GM10266 (cell line): ENCODE results near the gene LRFN2.

Source experiments
- DNase-seq: peaks from one replicate; pipeline ENCODE4 v3.0.0; 2012; ENCODE audit errors: extremely low spot score
- TF ChIP-seq, protein P1 (sequence below): IDR thresholded peaks from 2 replicates; pipeline ENCODE4 v1.5.1; 2012; ENCODE audit warnings: mild to moderate bottlenecking, low read depth; ENCODE audit not compliant: control insufficient read depth, insufficient read depth; ENCODE audit errors: missing control alignments

LRFN2 gene

DNA sequence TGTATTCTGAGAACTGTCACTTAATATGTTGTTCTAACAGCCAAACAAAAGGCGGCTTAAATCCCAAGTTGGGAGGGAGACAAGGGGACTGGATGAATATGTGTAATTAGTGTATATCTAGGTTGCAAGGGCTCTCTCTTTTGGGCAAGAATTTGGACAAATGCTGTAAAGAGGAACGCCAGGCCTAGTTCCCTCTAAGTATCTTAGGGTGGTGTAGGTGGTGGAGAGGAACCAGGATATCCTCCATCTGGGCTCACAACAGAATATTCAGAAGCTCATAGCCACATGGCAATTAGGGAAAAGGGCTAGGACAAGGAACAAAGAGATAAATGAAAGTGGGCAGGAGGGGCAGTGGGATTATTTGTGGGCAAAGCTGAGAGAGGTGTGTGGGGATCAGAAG lies 149.5 kb downstream of the LRFN2 start:
- TF ChIP-seq, protein P1, sequence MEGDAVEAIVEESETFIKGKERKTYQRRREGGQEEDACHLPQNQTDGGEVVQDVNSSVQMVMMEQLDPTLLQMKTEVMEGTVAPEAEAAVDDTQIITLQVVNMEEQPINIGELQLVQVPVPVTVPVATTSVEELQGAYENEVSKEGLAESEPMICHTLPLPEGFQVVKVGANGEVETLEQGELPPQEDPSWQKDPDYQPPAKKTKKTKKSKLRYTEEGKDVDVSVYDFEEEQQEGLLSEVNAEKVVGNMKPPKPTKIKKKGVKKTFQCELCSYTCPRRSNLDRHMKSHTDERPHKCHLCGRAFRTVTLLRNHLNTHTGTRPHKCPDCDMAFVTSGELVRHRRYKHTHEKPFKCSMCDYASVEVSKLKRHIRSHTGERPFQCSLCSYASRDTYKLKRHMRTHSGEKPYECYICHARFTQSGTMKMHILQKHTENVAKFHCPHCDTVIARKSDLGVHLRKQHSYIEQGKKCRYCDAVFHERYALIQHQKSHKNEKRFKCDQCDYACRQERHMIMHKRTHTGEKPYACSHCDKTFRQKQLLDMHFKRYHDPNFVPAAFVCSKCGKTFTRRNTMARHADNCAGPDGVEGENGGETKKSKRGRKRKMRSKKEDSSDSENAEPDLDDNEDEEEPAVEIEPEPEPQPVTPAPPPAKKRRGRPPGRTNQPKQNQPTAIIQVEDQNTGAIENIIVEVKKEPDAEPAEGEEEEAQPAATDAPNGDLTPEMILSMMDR, result no peak

DNA sequence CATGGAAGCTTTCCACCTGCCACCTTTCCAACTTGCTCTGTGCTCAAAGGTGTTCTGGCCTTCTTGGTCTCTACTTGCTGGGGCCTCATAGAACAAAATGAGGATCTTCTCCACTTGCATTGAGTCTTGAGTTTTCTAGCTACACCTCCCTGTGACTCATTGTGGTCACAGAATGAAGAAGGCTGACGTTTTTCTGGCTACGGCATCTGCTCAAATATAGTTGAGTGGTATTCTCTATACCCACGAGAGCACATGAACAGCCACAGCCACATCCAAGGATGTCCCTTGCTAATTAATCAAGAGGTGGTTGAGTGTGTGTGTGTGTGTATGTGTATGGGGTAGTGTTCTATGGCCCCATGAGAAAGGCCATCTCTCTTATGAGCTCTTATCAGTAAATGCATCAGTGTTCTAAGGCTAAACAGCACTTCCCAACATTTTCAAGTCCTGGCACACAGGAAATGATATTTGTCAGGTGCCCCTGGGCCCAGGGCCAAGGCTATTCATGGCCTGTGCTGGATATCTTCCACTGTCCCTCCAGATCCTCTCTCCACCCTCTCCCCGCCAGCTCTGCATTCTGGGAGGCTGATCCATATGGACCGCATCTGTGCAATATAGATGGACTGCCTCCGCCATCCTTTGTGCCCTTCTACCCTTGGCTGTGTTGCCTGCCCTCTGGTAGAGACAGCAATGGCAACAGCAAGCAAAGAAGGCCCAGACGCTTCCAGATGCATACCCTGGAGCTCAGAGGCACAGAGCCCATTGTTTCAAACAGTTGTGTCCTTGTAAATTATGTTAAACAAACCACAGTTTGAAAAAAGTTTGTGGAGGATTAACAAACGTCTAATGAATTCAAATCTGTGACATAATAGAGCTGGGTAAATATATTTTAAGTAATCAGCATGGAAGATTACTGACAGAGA lies 150.2 kb downstream of the LRFN2 start:
- TF ChIP-seq, protein P1, result no peak
- no peak for DNase-seq

More for the DNA sequence above, 149.5 kb downstream of the LRFN2 start:
- no peak for DNase-seq

GRCh38 chr6:40432982-40433381 lies 154.2 kb downstream of the LRFN2 start:
- no peak for DNase-seq
- TF ChIP-seq, protein P1, result no peak

DNA sequence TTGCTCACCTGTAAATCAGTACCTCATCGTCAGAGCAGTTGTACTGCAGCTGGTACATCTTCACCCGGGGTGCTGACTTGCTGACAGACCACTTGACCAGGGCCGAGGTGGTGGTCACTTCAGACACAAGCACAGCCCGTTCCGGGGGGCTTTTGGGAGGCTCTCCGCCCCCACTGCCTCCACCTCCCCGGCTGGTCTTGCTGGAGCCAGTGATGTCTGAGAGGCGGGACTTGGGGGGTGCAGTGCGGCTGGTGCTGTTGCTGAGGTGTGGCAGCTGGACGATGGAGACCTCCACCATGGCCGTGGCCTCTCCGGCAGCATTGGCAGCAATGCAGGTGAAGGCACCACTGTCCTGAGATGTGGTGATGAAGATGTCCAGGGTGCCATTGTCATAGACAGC lies 155.5 kb downstream of the LRFN2 start:
- TF ChIP-seq, protein P1, result no peak

GRCh38 chr6:40427196-40427595 lies 160.0 kb downstream of the LRFN2 start:
- no peak for DNase-seq
- TF ChIP-seq, protein P1, result no peak

More for the DNA sequence above, 155.5 kb downstream of the LRFN2 start:
- DNase-seq, result no peak

GRCh38 chr6:40426346-40427066 lies 160.7 kb downstream of the LRFN2 start:
- TF ChIP-seq, protein P1, result no peak
- DNase-seq, result no peak

DNA sequence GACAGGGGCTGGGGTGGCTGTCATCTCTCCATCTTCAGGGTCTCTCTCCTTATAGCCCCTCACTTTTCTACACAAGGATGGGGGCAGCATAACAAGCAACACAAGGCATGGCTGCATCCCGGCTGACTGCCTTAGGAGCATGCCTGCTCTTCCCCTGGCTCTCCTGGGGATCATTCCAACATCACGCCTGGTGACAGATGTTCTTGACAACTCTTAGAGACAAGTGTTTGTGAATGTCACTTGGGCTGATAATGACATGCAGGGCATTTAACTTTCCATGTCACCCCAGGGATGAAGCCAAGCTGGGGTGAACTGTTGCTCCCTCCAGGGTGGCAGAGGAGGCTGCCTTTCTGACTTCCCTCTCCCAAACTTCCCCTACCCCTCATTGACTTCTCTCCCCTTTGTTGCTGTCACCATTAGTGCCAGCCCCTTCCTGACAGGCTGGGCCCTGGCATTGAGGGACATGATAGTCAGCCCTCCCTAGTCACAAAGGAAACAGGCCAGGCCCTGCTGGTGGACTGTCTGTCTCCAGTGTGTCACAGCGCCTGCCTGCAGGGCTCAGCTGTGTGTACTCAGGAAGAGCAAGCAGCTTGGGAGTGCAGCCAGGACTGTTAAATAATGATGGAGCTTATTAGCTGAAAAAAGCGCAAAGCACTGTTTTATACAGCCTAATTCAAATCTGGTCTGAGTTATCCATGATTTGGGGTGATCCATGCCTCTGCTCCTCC lies 161.8 kb downstream of the LRFN2 start:
- DNase-seq, result no peak

More for the DNA sequence above, 161.8 kb downstream of the LRFN2 start:
- TF ChIP-seq, protein P1, result no peak
